Liver (tissue), 9 donors: ENCODE measurements around the gene UNC13A. TPM values are rescaled to one million over a fixed set of nuclear protein-coding genes. Genes with fewer than 3 reads are reported as not detected.

Source experiments
- DNase-seq: peaks from one replicate; pipeline ENCODE4 v3.0.0-alpha.2; 2017; ENCODE audit warnings: low spot score
- H3K27ac ChIP-seq, 2 donors: one replicate each; pipeline ENCODE4 v1.7.0; 2013; ENCODE audit warnings: inconsistent platforms in 2 of 2, low read length in 2 of 2, control low read depth in 1 of 2, low read depth in 1 of 2, mild to moderate bottlenecking in 1 of 2
- H3K27me3 ChIP-seq, 4 donors: one replicate each; pipeline versions ENCODE4 v1.6.1 to v1.7.0; 2013; ENCODE audit warnings: low read length in 3 of 4, inconsistent platforms in 1 of 4, mild to moderate bottlenecking in 1 of 4, moderate library complexity in 1 of 4; ENCODE audit not compliant: control insufficient read depth in 4 of 4, insufficient read depth in 4 of 4
- H3K36me3 ChIP-seq, 4 donors: one replicate each; pipeline versions ENCODE4 v1.6.1 to v1.7.0; 2013; ENCODE audit warnings: low read length in 3 of 4, mild to moderate bottlenecking in 3 of 4, low read depth in 1 of 4, moderate library complexity in 1 of 4; ENCODE audit not compliant: control insufficient read depth in 4 of 4, insufficient read depth in 3 of 4
- H3K4me1 ChIP-seq, 4 donors: one replicate each; pipeline versions ENCODE4 v1.6.1 to v1.7.0; 2013; ENCODE audit warnings: low read length in 3 of 4, mild to moderate bottlenecking in 3 of 4, moderate library complexity in 1 of 4; ENCODE audit not compliant: control insufficient read depth in 4 of 4, insufficient read depth in 4 of 4
- H3K4me3 ChIP-seq, 3 donors: one replicate each; pipeline versions ENCODE4 v1.6.1 to v1.7.0; 2013; ENCODE audit warnings: low read length in 3 of 3, control low read depth in 1 of 3, low read depth in 1 of 3, mild to moderate bottlenecking in 1 of 3
- H3K9ac ChIP-seq, 2 donors: one replicate each; pipeline ENCODE4 v1.7.0; 2013; ENCODE audit warnings: low read length in 2 of 2, mild to moderate bottlenecking in 2 of 2, moderate library complexity in 2 of 2, control low read depth in 1 of 2, low read depth in 1 of 2
- H3K9me3 ChIP-seq, 4 donors: one replicate each; pipeline versions ENCODE4 v1.6.1 to v1.7.0; 2013; ENCODE audit warnings: low read length in 3 of 4; ENCODE audit not compliant: control insufficient read depth in 4 of 4
- EGR1 ChIP-seq, 2 donors: IDR thresholded peaks; 2 replicates each; pipeline ENCODE4 v1.6.1; 2016 to 2018; ENCODE audit warnings: antibody characterized with exemption in 2 of 2, low read depth in 2 of 2
- FOXA1 ChIP-seq: IDR thresholded peaks from 2 replicates; pipeline ENCODE4 v1.6.1; 2016; ENCODE audit warnings: antibody characterized with exemption
- FOXA2 ChIP-seq: IDR thresholded peaks from 2 replicates; pipeline ENCODE4 v1.6.1; 2016; ENCODE audit warnings: antibody characterized with exemption
- GABPA ChIP-seq, 2 donors: IDR thresholded peaks in 1 of 2; conservative IDR thresholded peaks in 1 of 2; 2 replicates each; pipeline ENCODE4 v1.6.1; 2016; ENCODE audit warnings: antibody characterized with exemption in 2 of 2, mild to moderate bottlenecking in 1 of 2, moderate library complexity in 1 of 2
- HNF4A ChIP-seq, 2 donors: conservative IDR thresholded peaks; 2 replicates each; pipeline ENCODE4 v1.6.1; 2016; ENCODE audit warnings: antibody characterized with exemption in 2 of 2, mild to moderate bottlenecking in 2 of 2
- HNF4G ChIP-seq: IDR thresholded peaks from 2 replicates; pipeline ENCODE4 v1.6.1; 2016; ENCODE audit warnings: antibody characterized with exemption
- JUND ChIP-seq, 2 donors: IDR thresholded peaks; 2 replicates each; pipeline ENCODE4 v1.6.1; 2016; ENCODE audit warnings: antibody characterized with exemption in 2 of 2
- NR2F2 ChIP-seq: IDR thresholded peaks from 2 replicates; pipeline ENCODE4 v1.6.1; 2016; ENCODE audit warnings: antibody characterized with exemption
- RAD21 ChIP-seq, 2 donors: IDR thresholded peaks; 2 replicates each; pipeline ENCODE4 v1.6.1; 2016; ENCODE audit warnings: antibody characterized with exemption in 2 of 2, mild to moderate bottlenecking in 2 of 2
- RXRA ChIP-seq, 2 donors: IDR thresholded peaks; 2 replicates each; pipeline ENCODE4 v1.6.1; 2017 to 2018; ENCODE audit warnings: antibody characterized with exemption in 2 of 2, mild to moderate bottlenecking in 1 of 2
- SP1 ChIP-seq: IDR thresholded peaks from 2 replicates; pipeline ENCODE4 v1.6.1; 2018; ENCODE audit warnings: antibody characterized with exemption, mild to moderate bottlenecking
- TAF1 ChIP-seq: conservative IDR thresholded peaks from 2 replicates; pipeline ENCODE4 v1.6.1; 2016; ENCODE audit warnings: antibody characterized with exemption, mild to moderate bottlenecking
- YY1 ChIP-seq: IDR thresholded peaks from 2 replicates; pipeline ENCODE4 v1.6.1; 2016; ENCODE audit warnings: antibody characterized with exemption, mild to moderate bottlenecking
- WGBS: extraction: QIAGEN DNeasy Blood & Tissue Kit; methylation state at CpG from one replicate; pipeline ENCODE4 v1.1.7; 2013; 5-methylcytosine and 5-hydroxymethylcytosine counted together
- polyA plus RNA-seq, 2 donors: library from polyadenylated mRNA; stranded (reverse) in 1 of 2; unstranded in 1 of 2; fragments of 200-250 nt in 1 of 2; fragments of >200 nt in 1 of 2; fragmentation: Nextera tagmentation in 1 of 2; extraction: Ambion mirVana in 1 of 2; gene quantifications; one replicate each; pipeline versions ENCODE4 v1.2.1 to v1.2.3, GENCODE V29; 2013 to 2015
- total RNA-seq, 2 donors: library from RNA; depleted of rRNA; stranded (reverse); fragments of >200 nt; gene quantifications; one replicate each; pipeline ENCODE4 v1.2.3, GENCODE V29; 2014
- TF ChIP-seq, protein P1 (sequence below): IDR thresholded peaks from 2 replicates; pipeline ENCODE4 v1.6.1; 2016; ENCODE audit warnings: antibody characterized with exemption
- TF ChIP-seq, protein P2 (sequence below): IDR thresholded peaks from 2 replicates; pipeline ENCODE4 v1.6.1; 2016; ENCODE audit warnings: antibody characterized with exemption
- TF ChIP-seq, protein P3 (sequence below): IDR thresholded peaks from 2 replicates; pipeline ENCODE4 v1.6.1; 2016; ENCODE audit warnings: antibody characterized with exemption, mild to moderate bottlenecking
- TF ChIP-seq, protein P4 (sequence below): fragments of 150-350 bp; IDR thresholded peaks from 2 replicates; pipeline ENCODE4 v1.5.1; 2017; ENCODE audit warnings: improper control_type of control experiment, low read depth, low read length; ENCODE audit not compliant: missing input control
- TF ChIP-seq, protein P5 (sequence below): IDR thresholded peaks from 2 replicates; pipeline ENCODE4 v1.6.1; 2016; ENCODE audit warnings: antibody characterized with exemption
- donor health status: healthy.
- donor health status: healthy.
- donor health status: healthy.
- donor health status: healthy.
- donor health status: healthy.

UNC13A gene
- total and polyA plus RNA-seq, 4 donors = under 0.01 to 0.01 TPM; not detected in 2

DNA sequence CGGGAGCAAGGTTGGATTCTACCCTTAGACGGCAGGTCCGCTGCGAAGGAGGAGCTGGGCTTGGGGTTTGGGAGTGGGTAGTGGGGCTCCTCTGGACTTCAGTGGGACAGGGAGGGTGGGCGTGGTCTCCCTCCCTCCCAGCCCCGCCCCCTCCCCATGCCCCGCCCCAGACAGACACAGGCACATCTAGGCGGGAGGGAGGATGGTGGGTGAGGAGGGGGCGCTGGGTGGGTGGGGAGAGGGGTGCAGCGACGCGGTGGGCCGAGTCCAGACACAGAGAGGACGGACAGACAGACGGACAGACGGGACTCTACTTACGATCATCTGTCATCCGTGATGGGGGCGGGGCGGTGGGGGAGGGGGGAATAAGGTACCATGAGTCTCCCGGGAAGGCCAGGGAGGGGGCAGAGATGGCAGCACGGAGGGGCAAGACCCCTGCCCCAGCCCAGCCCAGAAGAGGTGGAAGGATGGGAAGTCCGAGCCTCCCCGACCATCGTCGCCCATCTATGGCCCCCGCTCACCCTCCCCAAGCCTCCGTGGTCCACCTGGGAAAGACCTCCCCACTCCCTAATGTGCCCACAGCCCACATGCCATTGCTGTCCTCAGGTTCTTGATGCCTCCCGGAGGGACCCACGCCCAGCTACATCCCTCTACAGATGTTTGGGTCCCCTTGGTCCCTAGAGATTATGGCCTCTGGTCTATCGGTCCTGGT is 64.8 kb downstream of the UNC13A start:
- Histone ChIP-seq H3K4me1 (no peaks in the 10 kb centered on the region), H3K36me3 (no peaks in the 10 kb centered on the region), H3K4me3 (no peak overlapping the region), H3K27ac (no peak overlapping the region), H3K27me3 (no peaks in the 10 kb centered on the region), H3K9me3 (peaks cover 0 to 9% (median 4%) of the 10 kb centered on the region in 4 donors), H3K9ac (no peak overlapping the region)
- TF ChIP-seq NR2F2 = no peak
- TF ChIP-seq, protein P1, sequence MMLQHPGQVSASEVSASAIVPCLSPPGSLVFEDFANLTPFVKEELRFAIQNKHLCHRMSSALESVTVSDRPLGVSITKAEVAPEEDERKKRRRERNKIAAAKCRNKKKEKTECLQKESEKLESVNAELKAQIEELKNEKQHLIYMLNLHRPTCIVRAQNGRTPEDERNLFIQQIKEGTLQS = no peak
- TF ChIP-seq, protein P2, sequence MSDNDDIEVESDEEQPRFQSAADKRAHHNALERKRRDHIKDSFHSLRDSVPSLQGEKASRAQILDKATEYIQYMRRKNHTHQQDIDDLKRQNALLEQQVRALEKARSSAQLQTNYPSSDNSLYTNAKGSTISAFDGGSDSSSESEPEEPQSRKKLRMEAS = no peak
- no peak for DNase-seq
- WGBS = 88% methylated on average over 31 of the region's 31 CpGs

DNA sequence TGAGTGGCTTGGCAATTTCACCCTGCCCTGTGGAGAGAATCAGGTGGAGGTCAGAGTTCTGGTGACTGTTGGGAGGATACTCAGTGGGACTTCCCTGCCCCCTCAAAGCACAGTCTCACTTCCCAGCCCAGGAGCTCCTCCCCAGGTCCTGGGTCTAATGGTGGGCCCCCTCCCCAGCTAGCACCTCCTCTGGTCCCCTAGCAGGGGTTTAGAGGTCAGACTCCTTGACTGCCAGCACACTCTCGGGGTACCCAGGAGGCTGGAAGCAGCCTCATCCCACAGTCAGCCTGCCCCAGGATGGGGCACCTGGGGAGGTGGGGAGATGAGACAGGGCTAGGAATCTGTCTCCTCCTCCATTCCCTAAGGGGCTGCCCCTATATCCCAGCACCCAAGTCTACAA is 67.5 kb downstream of the UNC13A start:
- H3K27ac ChIP-seq = no peak overlapping the region
- peaks cover 0 to 3% (median 0%) of the 10 kb centered on the region in 4 donors for H3K27me3 ChIP-seq
- H3K9ac ChIP-seq = no peak overlapping the region
- H3K36me3 ChIP-seq = no peaks in the 10 kb centered on the region
- peaks cover 0 to 2% (median 0%) of the 10 kb centered on the region in 4 donors for H3K4me1 ChIP-seq
- H3K9me3 ChIP-seq = peaks cover 0 to 9% (median 4%) of the 10 kb centered on the region in 4 donors
- no peak for DNase-seq
- 91% methylated on average over 1 of the region's 1 CpG for WGBS
- no peak overlapping the region for H3K4me3 ChIP-seq
- no peak for TF ChIP-seq JUND (IDR thresholded peaks at IDR 0.05)
- no peak for TF ChIP-seq YY1
- TF ChIP-seq, protein P1 = no peak
- no peak for TF ChIP-seq HNF4A (conservative IDR thresholded peaks at IDR 0.05)
- TF ChIP-seq HNF4G = no peak
- no peak for TF ChIP-seq FOXA1
- TF ChIP-seq RXRA (IDR thresholded peaks at IDR 0.05) = no peak
- TF ChIP-seq FOXA2 = no peak

DNA sequence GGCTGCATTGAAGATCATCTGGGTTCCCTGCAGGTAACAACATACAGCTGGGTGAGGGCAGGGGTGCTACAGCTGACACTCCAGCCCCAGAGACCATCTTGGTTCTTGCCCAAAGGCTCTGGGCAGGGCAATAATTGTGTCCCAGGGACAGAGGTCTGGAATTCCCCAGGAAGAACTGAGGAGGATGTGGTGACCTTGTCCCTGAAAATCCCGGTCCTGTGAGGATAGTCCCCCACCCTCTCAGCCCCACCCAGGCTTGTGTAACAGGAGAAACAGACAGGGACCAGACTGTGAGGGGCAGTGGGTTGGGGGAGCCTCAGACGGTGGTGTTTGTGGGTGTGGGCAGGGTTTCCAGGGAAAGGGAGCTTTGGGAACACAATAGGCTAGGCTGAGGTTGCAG is 69.2 kb downstream of the UNC13A start:
- Histone ChIP-seq H3K4me3 (no peak overlapping the region), H3K9me3 (peaks cover 0 to 9% (median 4%) of the 10 kb centered on the region in 4 donors), H3K27me3 (peaks cover 0 to 3% (median 0%) of the 10 kb centered on the region in 4 donors), H3K27ac (no peak overlapping the region), H3K9ac (no peak overlapping the region), H3K4me1 (peaks cover 0 to 2% (median 0%) of the 10 kb centered on the region in 4 donors), H3K36me3 (no peaks in the 10 kb centered on the region)
- DNase-seq = no peak
- no peak for TF ChIP-seq RXRA (IDR thresholded peaks at IDR 0.05)
- no peak for TF ChIP-seq HNF4G
- TF ChIP-seq JUND (IDR thresholded peaks at IDR 0.05) = no peak
- TF ChIP-seq GABPA (IDR thresholded peaks at IDR 0.05 in 1 of 2, conservative IDR thresholded peaks at IDR 0.05 in 1 of 2) = no peak
- TF ChIP-seq EGR1 (IDR thresholded peaks at IDR 0.05; ENCODE audit: low read depth in 2 of 2) = no peak
- TF ChIP-seq, protein P2 = no peak
- no peak for TF ChIP-seq FOXA1
- no peak for TF ChIP-seq TAF1
- TF ChIP-seq, protein P3, sequence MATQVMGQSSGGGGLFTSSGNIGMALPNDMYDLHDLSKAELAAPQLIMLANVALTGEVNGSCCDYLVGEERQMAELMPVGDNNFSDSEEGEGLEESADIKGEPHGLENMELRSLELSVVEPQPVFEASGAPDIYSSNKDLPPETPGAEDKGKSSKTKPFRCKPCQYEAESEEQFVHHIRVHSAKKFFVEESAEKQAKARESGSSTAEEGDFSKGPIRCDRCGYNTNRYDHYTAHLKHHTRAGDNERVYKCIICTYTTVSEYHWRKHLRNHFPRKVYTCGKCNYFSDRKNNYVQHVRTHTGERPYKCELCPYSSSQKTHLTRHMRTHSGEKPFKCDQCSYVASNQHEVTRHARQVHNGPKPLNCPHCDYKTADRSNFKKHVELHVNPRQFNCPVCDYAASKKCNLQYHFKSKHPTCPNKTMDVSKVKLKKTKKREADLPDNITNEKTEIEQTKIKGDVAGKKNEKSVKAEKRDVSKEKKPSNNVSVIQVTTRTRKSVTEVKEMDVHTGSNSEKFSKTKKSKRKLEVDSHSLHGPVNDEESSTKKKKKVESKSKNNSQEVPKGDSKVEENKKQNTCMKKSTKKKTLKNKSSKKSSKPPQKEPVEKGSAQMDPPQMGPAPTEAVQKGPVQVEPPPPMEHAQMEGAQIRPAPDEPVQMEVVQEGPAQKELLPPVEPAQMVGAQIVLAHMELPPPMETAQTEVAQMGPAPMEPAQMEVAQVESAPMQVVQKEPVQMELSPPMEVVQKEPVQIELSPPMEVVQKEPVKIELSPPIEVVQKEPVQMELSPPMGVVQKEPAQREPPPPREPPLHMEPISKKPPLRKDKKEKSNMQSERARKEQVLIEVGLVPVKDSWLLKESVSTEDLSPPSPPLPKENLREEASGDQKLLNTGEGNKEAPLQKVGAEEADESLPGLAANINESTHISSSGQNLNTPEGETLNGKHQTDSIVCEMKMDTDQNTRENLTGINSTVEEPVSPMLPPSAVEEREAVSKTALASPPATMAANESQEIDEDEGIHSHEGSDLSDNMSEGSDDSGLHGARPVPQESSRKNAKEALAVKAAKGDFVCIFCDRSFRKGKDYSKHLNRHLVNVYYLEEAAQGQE = no peak
- TF ChIP-seq, protein P4, sequence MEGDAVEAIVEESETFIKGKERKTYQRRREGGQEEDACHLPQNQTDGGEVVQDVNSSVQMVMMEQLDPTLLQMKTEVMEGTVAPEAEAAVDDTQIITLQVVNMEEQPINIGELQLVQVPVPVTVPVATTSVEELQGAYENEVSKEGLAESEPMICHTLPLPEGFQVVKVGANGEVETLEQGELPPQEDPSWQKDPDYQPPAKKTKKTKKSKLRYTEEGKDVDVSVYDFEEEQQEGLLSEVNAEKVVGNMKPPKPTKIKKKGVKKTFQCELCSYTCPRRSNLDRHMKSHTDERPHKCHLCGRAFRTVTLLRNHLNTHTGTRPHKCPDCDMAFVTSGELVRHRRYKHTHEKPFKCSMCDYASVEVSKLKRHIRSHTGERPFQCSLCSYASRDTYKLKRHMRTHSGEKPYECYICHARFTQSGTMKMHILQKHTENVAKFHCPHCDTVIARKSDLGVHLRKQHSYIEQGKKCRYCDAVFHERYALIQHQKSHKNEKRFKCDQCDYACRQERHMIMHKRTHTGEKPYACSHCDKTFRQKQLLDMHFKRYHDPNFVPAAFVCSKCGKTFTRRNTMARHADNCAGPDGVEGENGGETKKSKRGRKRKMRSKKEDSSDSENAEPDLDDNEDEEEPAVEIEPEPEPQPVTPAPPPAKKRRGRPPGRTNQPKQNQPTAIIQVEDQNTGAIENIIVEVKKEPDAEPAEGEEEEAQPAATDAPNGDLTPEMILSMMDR = no peak
- TF ChIP-seq, protein P1 = no peak
- no peak for TF ChIP-seq YY1
- TF ChIP-seq SP1 = no peak
- TF ChIP-seq, protein P5, sequence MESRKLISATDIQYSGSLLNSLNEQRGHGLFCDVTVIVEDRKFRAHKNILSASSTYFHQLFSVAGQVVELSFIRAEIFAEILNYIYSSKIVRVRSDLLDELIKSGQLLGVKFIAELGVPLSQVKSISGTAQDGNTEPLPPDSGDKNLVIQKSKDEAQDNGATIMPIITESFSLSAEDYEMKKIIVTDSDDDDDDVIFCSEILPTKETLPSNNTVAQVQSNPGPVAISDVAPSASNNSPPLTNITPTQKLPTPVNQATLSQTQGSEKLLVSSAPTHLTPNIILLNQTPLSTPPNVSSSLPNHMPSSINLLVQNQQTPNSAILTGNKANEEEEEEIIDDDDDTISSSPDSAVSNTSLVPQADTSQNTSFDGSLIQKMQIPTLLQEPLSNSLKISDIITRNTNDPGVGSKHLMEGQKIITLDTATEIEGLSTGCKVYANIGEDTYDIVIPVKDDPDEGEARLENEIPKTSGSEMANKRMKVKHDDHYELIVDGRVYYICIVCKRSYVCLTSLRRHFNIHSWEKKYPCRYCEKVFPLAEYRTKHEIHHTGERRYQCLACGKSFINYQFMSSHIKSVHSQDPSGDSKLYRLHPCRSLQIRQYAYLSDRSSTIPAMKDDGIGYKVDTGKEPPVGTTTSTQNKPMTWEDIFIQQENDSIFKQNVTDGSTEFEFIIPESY = no peak
- no peak for TF ChIP-seq HNF4A (conservative IDR thresholded peaks at IDR 0.05)
- TF ChIP-seq RAD21 (IDR thresholded peaks at IDR 0.05) = no peak
- no peak for TF ChIP-seq NR2F2
- no peak for TF ChIP-seq FOXA2
- 6% methylated on average over 2 of the region's 2 CpGs for WGBS
